ENCODE results near the gene GIPC1. TPM values are rescaled to one million over a fixed set of nuclear protein-coding genes. Genes with fewer than 3 reads are reported as not detected.
"Not testable (repeated sequence)": the region's sequence is repeated elsewhere in the genome, so short reads cannot be mapped to it uniquely, and the experiment has no call there.

The GIPC1 gene
- total RNA-seq, 1 donor: 155 TPM

DNA sequence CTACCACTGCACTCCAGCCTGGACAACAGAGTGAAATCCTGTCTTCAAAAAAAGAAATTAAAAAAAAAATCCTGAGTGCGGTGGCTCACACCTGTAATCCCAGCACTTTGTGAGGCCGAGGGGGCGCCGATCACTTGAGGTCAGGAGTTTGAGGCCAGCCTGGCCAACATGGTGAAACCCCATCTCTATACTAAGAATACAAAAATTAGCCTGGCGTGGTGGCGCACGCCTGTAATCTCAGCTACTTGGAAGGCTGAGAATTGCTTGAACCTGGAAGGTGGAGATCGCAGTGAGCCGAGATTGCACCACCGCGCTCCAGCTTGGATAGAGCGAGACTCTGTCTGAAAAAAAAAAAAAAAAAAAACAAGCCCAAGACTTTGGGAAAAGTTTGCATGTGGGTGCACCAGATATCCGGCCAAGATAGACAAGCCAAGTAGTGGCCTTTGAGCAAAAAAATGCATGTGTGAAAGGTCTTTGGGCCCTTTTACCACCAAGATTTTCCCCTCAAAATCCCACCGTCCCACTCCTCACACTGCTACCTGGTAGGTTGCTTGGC, 16.6 kb upstream of the GIPC1 start:
- no peak for DNase-seq (ENCODE audit: low read depth)
- TF ChIP-seq CTCF (IDR thresholded peaks at IDR 0.05; ENCODE audit: insufficient read depth, low read depth, low read length): no peak
- no peak overlapping the region for H3K4me3 ChIP-seq (ENCODE audit: low read depth, low read length)

DNA sequence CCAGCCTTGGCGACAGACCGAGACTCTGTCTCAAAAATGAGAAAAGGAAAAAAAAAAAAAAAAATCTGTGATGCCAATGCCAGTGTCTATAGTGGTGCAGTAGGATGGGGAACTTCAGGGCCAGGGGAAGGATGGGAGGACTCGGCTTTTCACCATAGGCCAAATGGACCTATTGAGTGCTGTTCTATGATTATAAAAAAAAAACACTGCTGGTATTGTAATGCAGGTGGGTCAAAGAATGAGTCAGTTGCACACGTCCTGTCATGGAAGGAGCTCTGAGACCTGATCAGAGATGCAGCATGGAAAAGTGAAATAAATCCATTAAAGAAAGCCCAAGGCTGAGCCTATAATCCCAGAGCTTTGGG, 15.3 kb upstream of the GIPC1 start:
- H3K4me3 ChIP-seq (ENCODE audit: low read depth, low read length): no peak overlapping the region
- TF ChIP-seq CTCF (IDR thresholded peaks at IDR 0.05; ENCODE audit: insufficient read depth, low read depth, low read length): no peak
- DNase-seq (ENCODE audit: low read depth): no peak

- TF ChIP-seq CTCF (IDR thresholded peaks at IDR 0.05; ENCODE audit: insufficient read depth, low read depth, low read length): no peak
- DNase-seq (ENCODE audit: low read depth): peak; percentile 90
- H3K4me3 ChIP-seq (ENCODE audit: low read depth, low read length): peak overlapping the region; percentile 34
These were observed 14.6 kb upstream of the GIPC1 start for GRCh38 chr19:14510311-14511228.

- DNase-seq (ENCODE audit: low read depth): peak; percentile 47
- TF ChIP-seq CTCF (IDR thresholded peaks at IDR 0.05; ENCODE audit: insufficient read depth, low read depth, low read length): no peak
- no peak overlapping the region for H3K4me3 ChIP-seq (ENCODE audit: low read depth, low read length)
These were observed 12.0 kb upstream of the GIPC1 start for GRCh38 chr19:14507704-14508542.

DNA sequence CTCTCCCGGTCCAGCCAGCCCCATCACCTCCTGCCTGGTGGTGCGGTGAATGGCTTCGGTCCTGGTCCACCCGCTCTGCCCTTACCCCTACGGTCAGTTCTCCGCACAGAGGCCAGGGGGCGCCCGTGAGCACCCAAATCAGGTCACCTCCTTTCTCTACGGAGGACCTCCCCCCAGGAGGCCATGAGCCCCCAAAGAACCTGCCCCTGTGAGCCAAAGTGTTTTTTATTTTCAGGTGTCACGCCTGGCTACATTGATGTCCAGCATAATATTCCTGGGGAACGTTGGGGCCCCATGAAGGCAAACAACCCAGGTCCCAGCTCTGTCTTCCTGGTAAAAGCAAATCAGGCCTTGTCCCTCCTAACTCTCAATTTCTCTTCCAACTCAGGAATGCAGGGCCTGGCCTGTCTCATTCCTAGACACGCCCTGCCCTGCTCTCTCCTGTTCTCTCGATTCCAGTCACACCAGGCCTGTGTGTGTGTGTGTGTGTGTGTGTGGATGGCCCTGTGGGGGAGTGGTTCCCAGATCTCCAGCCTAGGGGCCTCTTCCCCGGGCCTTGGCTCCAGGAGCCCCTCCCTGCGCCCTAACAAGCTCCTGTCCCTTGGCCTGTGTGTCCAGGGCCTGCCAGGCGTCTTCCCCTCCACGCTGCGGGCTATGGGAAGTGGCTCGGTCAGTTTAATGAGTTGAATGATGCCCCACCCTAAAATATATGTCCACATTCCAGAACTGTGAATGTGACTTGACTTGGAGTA, 9.7 kb upstream of the GIPC1 start:
- DNase-seq (ENCODE audit: low read depth): peak; percentile 81
- peak; percentile 80 for TF ChIP-seq CTCF (IDR thresholded peaks at IDR 0.05; ENCODE audit: insufficient read depth, low read depth, low read length)
- no peak overlapping the region for H3K4me3 ChIP-seq (ENCODE audit: low read depth, low read length)

- not testable (repeated sequence) for DNase-seq (ENCODE audit: low read depth); H3K4me3 ChIP-seq (ENCODE audit: low read depth, low read length)
These were observed 8.6 kb upstream of the GIPC1 start for GRCh38 chr19:14504575-14504974.
